Measurements from ENCODE around the gene JOSD2.

JOSD2 gene

GRCh38 chr19:50492303-50493052, 18.5 kb downstream of the JOSD2 start:
- FAIRE-seq, result no peak

DNA sequence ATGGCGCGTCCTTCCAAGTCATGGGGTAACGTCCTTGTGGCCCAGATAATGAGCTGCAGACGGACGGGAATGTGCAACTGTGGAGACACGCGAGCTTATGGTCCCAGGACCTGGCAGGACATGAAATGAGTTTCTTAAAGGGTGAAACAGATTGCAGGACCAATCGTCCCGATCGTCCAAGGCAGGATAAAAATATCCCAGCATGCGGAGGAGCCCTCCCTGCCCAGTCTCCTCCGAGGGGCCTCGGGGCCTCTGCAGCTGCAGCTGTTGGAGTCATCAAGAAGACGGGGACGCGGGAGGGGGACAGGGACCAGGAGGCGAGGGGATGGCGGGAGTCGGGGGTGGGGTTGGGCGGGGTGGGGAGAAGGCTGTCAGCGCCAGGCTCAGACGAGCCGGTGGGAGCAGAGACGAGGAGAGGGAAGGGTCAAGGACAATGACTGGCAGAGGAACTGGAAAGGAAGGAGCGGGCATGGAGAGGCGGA, 20.0 kb downstream of the JOSD2 start:
- FAIRE-seq, result no peak

GRCh38 chr19:50490411-50490811, 20.6 kb downstream of the JOSD2 start:
- FAIRE-seq, result no peak

DNA sequence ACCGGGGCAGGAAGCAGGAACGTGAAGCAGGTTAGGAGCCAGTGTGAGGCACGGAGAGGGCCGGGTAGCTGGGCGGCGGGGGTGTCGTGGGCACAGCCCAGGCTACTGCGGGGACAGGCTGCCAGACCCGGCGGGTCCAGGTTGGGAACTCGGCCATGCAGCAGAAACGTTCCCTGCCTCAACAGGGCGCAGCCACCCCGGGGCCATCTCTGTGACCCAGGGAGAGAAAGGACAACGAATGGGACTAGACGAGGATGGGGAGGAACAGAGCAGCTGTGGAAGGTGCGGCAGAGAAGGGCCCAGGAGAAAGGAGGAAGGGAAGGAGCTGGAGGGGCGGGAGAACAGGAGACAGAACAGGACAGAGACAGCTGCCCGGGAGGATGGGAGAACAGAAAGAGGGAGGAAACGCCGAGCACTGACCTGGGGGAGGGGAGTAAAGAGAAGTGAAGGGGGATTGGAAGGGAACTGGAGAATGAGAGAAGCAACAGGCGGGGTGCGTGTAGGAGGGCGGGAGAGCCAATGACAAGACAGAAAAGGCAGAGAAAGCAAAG, 21.5 kb downstream of the JOSD2 start:
- no peak for FAIRE-seq

- FAIRE-seq, result no peak
Measured at GRCh38 chr19:50488389-50489194, 22.4 kb downstream of the JOSD2 start.

DNA sequence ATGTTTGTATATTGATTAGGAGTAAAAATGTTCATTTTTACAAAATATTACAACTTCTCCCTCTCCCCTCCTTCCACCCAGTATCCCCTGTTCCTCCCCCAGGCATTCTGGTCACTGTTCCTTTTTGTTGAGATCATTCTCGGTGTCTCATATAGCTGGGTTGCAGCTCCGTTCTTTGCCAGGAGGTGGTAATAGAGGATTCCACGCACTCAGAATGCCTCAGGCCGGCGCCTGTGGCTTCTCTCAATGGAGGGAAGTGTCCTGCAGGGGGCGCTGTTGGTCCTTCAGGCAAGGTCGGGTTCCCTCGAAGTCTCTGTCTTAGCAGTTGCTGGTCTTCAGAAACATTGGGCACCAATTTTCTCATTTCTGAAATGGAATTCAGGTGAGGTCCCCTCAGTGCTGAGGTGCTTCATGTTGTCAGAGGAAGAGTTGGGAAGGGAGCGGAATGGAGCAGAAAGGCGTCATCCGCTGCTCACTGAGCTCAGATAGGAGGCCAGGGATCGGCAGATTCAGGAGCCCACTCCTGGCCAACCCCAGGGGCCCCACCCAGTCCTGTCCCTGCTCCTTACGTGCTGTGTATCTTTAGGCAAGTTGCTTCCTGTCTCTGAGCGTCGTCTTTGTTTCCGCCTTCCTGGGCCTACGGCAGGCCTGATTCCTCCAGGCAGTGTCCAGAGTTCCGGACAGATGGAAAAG, 24.0 kb downstream of the JOSD2 start:
- no peak for FAIRE-seq

- FAIRE-seq, result no peak
Measured at GRCh38 chr19:50485284-50485955, 25.6 kb downstream of the JOSD2 start.

- FAIRE-seq, result no peak
Measured at GRCh38 chr19:50482916-50483315, 28.1 kb downstream of the JOSD2 start.

GRCh38 chr19:50482271-50482855, 28.6 kb downstream of the JOSD2 start:
- FAIRE-seq, result no peak

- no peak for FAIRE-seq
Measured at GRCh38 chr19:50481351-50482149, 29.4 kb downstream of the JOSD2 start.

DNA sequence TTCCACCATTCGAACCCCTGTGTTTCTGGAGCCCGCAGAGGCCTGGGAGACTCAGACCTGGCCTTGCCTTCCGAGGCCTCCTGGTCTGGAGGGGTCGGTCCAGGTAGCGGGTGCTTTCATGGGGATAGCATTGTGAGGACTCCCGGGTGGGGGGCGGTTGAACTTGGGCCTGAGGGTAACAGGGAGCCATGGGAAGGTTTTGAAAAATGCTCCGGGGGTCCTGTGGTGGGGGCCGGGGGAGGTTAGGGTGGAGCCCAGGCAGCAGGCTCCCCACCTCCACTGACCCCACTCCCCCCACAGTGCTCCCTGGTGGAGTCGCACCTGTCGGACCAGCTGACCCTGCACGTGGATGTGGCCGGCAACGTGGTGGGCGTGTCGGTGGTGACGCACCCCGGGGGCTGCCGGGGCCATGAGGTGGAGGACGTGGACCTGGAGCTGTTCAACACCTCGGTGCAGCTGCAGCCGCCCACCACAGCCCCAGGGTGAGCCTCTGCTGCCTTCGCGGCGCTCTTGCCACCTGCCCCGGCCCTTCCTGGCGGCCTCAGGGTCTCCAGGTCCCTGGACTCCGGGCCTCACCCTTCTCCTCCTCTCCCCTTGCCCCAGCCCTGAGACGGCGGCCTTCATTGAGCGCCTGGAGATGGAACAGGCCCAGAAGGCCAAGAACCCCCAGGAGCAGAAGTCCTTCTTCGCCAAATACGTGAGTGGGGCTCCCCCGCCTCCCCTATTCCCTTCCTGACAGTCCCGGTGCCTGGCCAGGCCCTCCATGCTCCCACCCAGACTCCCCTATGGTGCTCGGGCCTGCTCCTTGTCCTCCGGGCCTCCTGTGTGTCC, 30.5 kb downstream of the JOSD2 start:
- FAIRE-seq, result no peak

DNA sequence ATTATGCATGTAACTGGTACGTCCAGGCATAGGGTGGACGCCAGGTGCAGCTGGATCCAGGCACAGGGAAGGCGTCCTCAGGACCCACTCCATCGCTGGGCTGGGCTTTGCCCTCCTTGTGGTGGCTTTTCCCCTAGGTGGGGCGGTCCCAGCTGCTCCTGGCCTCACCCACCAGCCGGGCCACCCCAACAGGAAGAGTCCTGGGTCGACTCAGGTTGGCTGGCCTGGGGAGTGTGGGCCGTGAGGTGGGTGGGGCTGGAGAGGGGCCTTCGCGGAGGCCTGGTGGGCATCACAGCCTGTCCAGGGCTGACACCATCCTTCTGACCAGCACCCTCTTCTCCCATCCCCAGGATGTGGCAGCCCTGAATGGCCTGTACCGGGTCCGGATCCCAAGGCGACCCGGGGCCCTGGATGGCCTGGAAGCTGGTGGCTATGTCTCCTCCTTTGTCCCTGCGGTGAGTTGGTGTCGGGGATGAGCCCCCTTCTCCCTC, 31.2 kb downstream of the JOSD2 start:
- FAIRE-seq, result no peak

DNA sequence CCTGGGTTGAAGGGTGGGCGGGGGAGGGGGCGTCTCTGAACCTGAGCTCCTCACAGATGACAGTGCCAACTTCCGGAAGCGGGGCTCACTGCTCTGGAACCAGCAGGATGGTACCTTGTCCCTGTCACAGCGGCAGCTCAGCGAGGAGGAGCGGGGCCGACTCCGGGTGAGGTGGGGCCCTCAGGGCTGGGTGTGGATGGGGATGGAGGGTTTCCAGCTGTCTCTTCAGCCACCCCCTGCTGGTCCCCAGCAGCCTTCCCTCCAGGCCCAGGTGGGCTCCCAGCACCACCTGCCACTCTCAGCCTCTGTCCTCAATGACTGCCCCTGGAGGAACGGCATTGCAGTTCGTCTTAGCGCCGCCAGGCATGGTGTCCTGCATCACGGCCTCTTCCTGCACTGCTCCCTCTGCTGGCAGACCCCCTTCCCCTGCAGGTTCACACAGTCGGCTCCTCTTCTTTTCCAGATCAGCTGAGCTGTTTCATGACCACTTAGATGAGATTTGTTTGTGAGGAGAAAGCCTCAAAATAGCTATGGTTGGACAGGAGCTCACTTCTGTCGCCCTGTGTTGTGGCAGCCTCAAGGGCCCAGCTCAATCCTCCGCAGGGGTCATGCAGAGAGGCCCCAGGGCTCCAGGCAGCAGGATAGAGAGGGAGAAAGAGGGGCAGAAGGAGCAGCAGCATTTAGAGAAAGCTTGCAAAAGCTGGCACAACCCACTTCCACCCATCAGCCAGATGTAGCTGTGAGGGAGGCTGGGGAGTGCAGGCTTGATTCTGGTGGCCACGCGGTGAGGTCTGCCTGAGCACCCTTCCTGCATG, 31.9 kb downstream of the JOSD2 start:
- FAIRE-seq, result no peak

- FAIRE-seq, result no peak
Measured at GRCh38 chr19:50477751-50478515, 33.1 kb downstream of the JOSD2 start.

GRCh38 chr19:50476907-50477238, 34.1 kb downstream of the JOSD2 start:
- FAIRE-seq, result no peak

DNA sequence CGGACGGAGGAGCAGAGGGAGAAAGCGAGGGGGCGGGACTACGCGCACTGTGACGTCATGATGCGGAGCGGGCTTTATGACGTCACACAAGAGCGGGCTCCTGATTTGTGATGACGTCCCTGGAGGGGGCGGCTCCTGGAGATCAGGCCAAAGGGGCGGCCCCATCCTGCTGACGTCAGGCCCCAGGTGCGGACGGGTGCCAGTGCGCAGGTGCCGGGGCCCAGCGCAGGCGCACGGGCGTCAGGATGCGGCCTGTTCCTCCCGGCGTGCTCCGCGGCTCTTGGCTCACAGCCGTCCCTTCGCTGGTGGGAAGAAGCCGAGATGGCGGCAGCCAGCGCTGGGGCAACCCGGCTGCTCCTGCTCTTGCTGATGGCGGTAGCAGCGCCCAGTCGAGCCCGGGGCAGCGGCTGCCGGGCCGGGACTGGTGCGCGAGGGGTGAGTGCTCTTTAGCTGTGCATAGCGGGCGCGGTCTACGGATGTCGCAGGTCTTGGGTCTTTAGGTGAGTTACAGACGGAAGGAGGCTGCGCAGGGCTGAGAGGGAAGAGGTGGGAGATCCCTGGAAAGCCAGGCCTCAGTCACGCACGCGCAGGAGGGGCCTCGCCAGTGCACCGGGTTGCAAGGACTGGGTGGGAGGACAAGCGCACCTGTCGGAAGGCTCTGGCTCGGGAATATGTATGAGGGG, 34.6 kb downstream of the JOSD2 start, which contains the start of the genes EMC10 and GARIN5A:
Gene EMC10 (plus strand): TSS at position 284 of the 683 bp plus-strand sequence. CDS start 38 bp downstream, at position 322.
Gene GARIN5A (minus strand): TSS at position 625 of the 683 bp plus-strand sequence. CDS start 460 bp downstream, at position 165.
- no peak for FAIRE-seq

DNA sequence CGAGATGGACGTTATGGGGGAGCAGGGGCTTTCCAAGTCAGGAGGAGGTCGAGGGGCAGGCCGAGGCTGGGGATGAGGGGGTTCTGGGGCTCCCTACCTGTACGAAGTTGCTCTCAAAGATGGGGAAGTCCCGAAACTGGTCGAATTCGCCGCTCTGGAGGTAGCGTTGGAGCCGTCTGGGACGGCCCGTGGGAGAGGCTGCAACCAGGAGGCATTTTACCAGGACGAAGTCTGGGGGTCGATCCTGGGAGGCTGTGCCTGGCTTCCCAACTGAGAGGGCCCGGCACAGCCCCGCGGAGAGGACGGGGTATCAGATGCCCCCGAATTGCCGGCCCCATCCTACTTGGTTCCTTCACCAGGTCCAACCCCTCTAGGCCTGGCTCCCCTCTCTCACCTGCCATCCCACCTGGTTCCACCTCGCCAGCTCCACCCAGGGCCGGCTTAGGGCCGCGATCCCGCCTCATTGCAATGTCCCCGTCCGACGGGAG, 35.2 kb downstream of the JOSD2 start:
- FAIRE-seq, result no peak

All from G401.6 (cell line).